Skeletal muscle cell (primary cell): ENCODE results near the gene BTNL2.
"Not testable (repeated sequence)": the region's sequence is repeated elsewhere in the genome, so short reads cannot be mapped to it uniquely, and the experiment has no call there.

Experiments used
- DNase-seq: peaks from one replicate; pipeline ENCODE4 v3.0.0-alpha.2; 2010; ENCODE audit warnings: low read depth
- H3K4me3 ChIP-seq: 2 replicates; pipeline ENCODE4 v1.5.1; 2011; ENCODE audit warnings: low read depth, mild to moderate bottlenecking, control low read depth, low read length, moderate library complexity

The BTNL2 gene

GRCh38 chr6:32406857-32407256, at the start of gene BTNL2:
BTNL2 (minus strand) TSS chr6:32407181; CDS start chr6:32407123, 58 bp downstream.
- H3K4me3 ChIP-seq: no peak within 1 kb of the TSS

GRCh38 chr6:32449088-32449736, 42.2 kb upstream of the BTNL2 start:
- no peak overlapping the region for H3K4me3 ChIP-seq
- no peak for DNase-seq

More at GRCh38 chr6:32406857-32407256, at the start of gene BTNL2:
- no peak for DNase-seq

- no peak overlapping the region for H3K4me3 ChIP-seq
- DNase-seq: no peak
Measured at GRCh38 chr6:32447932-32448331, 41.0 kb upstream of the BTNL2 start.

- no peak overlapping the region for H3K4me3 ChIP-seq
- no peak for DNase-seq
Measured at GRCh38 chr6:32445321-32445854, 38.4 kb upstream of the BTNL2 start.

- no peak for DNase-seq
- no peak overlapping the region for H3K4me3 ChIP-seq
Measured at GRCh38 chr6:32444433-32444832, 37.5 kb upstream of the BTNL2 start.

GRCh38 chr6:32442977-32443552, 36.1 kb upstream of the BTNL2 start:
- H3K4me3 ChIP-seq: no peak overlapping the region
- no peak for DNase-seq

- no peak overlapping the region for H3K4me3 ChIP-seq
- DNase-seq: no peak
Measured at GRCh38 chr6:32442243-32442667, 35.3 kb upstream of the BTNL2 start.

GRCh38 chr6:32439602-32440214, 32.7 kb upstream of the BTNL2 start, which contains the start of gene HLA-DRA:
HLA-DRA (plus strand) TSS chr6:32439887; CDS start chr6:32439951, 64 bp downstream.
- DNase-seq: no peak
- H3K4me3 ChIP-seq: no peak within 1 kb of the TSS

- DNase-seq: no peak
- no peak overlapping the region for H3K4me3 ChIP-seq
Measured at GRCh38 chr6:32439139-32439538, 32.2 kb upstream of the BTNL2 start.

GRCh38 chr6:32436995-32437836, 30.2 kb upstream of the BTNL2 start:
- H3K4me3 ChIP-seq: no peak overlapping the region

GRCh38 chr6:32436186-32436585, 29.2 kb upstream of the BTNL2 start:
- no peak for DNase-seq

More at GRCh38 chr6:32436995-32437836, 30.2 kb upstream of the BTNL2 start:
- DNase-seq: no peak

GRCh38 chr6:32433950-32434349, 27.0 kb upstream of the BTNL2 start:
- not testable (repeated sequence) for DNase-seq, H3K4me3 ChIP-seq

More at GRCh38 chr6:32436186-32436585, 29.2 kb upstream of the BTNL2 start:
- H3K4me3 ChIP-seq: no peak overlapping the region

GRCh38 chr6:32432050-32432450, 25.1 kb upstream of the BTNL2 start:
- no peak for DNase-seq
- H3K4me3 ChIP-seq: no peak overlapping the region

- DNase-seq: no peak
Measured at GRCh38 chr6:32431142-32431541, 24.2 kb upstream of the BTNL2 start.

GRCh38 chr6:32430179-32430578, 23.2 kb upstream of the BTNL2 start:
- no peak for DNase-seq
- no peak overlapping the region for H3K4me3 ChIP-seq

More at GRCh38 chr6:32431142-32431541, 24.2 kb upstream of the BTNL2 start:
- no peak overlapping the region for H3K4me3 ChIP-seq

- H3K4me3 ChIP-seq: no peak overlapping the region
- no peak for DNase-seq
Measured at GRCh38 chr6:32427934-32428474, 21.0 kb upstream of the BTNL2 start.

- no peak for DNase-seq
Measured at GRCh38 chr6:32427218-32427617, 20.2 kb upstream of the BTNL2 start.

GRCh38 chr6:32426338-32426737, 19.4 kb upstream of the BTNL2 start:
- no peak overlapping the region for H3K4me3 ChIP-seq
- no peak for DNase-seq

More at GRCh38 chr6:32427218-32427617, 20.2 kb upstream of the BTNL2 start:
- no peak overlapping the region for H3K4me3 ChIP-seq

- DNase-seq: no peak
Measured at GRCh38 chr6:32424589-32425300, 17.8 kb upstream of the BTNL2 start.

More at GRCh38 chr6:32424589-32425300, 17.8 kb upstream of the BTNL2 start:
- no peak overlapping the region for H3K4me3 ChIP-seq
